ENCODE data around the gene TMEM119. TPM values are rescaled to one million over a fixed set of nuclear protein-coding genes. Genes with fewer than 3 reads are reported as not detected.
"Not testable (repeated sequence)": the region's sequence is repeated elsewhere in the genome, so short reads cannot be mapped to it uniquely, and the experiment has no call there.

Gene TMEM119
- total RNA-seq, 1 experiment from 2014 or later = not detected

DNA sequence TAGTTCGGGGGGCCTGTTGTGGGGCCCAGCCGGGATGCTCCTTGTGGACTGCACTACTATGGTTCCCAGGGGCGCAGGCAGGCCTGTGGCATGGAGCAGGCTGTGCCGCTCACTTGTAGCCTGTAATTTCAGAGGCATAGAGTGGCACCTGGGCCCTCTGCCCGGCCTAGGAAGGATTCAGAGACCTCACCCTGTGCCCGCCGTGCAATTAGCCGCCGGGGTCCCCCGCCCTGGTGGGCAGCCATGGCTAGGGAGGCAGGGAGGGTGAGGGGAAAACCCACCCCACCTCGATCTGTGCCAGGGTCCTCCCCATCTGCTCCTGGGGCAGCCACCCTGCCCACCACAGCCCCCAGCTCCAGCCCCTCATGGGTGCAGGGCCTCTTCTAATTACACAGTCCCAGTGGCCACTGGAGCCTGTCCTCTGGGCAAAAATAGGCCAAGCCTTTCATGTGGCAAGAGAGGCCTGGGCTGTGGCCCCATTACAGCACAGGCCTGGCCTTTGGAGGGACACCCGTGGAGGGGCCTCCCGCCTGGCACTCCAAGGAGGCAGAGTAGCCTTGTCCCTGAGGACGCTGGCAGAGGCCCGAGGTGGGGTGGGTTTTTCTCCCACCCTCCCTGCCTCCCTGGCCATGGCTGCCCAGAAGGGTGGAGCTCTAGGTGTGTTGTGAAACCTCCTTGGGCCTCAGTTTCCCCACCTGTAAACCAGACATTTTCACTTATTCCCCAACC, 5.3 kb upstream of the TMEM119 start:
- DNase-seq (ENCODE audit: low spot score) = no peak

- no peak for DNase-seq (ENCODE audit: low spot score)
These were observed 4.4 kb upstream of the TMEM119 start for GRCh38 chr12:108602209-108602705.

DNA sequence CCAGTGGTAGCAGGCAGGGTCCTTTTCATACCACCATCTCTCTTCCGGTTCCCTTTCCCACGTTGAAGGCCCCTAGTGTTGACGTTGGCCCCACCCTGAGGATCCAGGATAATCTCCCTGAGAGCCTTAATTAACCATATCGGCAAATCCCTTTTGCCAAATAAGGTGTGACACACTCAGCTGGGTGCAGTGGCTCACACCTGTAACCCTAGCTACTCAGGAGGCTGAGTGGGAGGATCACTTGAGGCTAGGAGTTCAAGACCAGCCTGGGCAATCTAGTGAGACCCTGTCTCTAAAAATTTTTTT, 2.8 kb upstream of the TMEM119 start:
- no peak for DNase-seq (ENCODE audit: low spot score)

DNA sequence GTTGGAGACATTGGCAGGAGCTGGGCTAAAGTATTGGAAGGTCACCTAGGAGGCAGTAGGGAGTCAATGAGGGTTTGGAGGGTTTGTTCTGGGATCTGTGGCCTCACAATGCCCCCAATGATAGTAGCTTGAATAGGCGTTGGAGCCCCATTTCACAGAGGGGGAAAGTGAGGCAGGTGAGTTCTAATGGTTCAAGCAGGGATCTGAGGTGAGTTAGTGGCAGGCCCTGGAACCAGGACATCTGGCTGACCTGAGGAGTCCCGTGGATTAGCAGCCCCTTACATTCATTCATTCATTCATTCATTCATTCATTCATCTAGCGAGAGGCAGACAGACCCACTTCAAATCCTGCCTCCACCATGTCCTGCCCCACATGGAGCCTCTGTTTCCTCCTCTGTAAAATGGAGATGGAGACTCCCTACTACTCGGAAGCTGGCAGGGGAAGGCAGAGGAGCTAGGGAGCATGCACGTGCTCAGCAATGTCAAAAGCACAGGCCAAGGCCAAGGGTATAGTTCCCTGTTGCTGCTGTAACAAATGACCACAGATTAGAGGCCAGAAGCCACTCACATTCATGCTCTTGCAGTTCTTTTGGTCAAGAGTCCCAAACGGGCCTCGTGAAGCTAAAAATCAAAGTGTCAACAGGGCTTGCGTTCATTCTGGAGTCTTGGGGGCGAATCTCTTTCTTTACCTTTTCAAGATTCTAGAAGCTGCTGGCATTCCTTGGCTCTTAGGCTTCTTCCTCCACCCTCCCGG, 2.2 kb upstream of the TMEM119 start:
- DNase-seq (ENCODE audit: low spot score) = no peak

- DNase-seq (ENCODE audit: low spot score) = no peak
These were observed 1.7 kb upstream of the TMEM119 start for GRCh38 chr12:108599541-108599940.

GRCh38 chr12:108598553-108599250, 818 bp upstream of the TMEM119 start:
- DNase-seq (ENCODE audit: low spot score) = no peak

DNA sequence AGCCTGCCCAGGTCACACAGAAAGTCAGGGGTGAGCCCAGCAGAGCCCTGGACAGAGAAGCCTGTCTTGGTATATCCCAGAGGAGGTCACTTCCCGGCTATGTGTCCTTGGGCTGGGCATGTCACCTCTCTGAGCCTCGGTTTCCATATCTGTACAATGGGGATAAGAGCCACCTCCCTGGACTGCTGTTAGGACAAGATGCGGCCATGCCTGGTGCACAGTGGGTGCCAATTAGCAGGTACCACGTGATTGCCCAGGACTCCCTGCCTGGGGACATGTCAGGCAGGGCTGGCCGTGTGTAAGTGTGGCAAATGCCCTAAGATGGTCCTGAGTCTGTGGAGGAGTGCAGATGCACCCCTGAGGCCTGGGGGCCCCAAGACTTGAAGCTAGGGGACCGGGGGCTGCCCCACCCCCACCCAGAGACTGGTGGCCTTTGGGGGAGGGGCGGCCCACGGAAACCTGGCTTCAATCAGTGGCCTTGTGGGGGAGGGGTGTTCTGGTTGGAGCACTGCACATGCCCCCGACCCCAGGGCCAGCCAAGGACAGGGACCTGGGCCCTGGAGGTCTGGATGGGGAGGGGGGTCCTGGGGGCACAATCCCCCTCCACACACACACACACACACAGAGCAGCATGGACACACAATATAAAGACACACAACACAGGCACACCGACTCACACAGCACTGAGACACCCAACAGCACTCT, 878 bp downstream of the TMEM119 start:
- no peak for DNase-seq (ENCODE audit: low spot score)

DNA sequence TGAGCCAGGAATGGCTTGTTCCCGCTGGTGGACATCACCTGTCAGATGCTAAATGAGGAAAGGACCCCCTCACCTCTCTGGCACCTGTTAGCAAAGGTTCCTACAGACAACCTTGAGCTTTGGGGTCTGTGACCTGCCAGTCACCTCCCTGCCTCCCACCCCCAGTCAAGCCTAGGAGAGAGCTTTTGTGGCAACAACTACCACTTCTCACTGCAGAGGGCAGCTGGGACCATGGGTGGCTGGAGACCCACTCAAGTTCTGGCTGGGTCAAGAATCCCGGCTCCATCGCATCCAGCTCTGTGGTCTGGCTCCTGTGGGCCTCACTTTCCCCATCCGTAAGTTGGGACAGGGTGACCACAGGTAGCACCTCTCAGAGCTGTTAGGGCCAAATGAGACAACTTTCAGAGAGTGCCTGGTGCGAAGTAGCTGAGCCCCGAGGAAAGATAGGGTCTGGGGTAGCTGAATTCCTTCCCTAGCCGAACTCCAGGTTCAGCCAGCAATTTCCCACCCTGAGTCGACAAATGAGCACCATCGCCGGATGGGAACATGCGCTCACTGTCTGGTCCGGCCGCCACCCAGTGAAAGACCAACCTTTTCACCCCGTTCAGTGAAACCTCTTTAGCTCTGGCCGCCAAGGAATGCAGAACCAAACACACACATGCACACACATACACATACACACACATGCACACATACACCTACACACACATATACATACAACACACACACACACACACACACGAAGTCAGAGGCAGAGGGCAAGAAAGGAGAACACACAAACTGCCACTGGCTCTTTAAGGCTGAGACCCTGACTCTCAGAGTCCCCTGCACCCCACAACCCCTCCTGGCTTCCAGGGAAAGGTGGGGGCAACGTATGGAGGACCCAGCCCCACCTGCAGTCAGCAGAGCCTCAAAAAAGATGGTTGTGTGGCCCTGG, 1.9 kb downstream of the TMEM119 start:
- DNase-seq (ENCODE audit: low spot score) = no peak

DNA sequence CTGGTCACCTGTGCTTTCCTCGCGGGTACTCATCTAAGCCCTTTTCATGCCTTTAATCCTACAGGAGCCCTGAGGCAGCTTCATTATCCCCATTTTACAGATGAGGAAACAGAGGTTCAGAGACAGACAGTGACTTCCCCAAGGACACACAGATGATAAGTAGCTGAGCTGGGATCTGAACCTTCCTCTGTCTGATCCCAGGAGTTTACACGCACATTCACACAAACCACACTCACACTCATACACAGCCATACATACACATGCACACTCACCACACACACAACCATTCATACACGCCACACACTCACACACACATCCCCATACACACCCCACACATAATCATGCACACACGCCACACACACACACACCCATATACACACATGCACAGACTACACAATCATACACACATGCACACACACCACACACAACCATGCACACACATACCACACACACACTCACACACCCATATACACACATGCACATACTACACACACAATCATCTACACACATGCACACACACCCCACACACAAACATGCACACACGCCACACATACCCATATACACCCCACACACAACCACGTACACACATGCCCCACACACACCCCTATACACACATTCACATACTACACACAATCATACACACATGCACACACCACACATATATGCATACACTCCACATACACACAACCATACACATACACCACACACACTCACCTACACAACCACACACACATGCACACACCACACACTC, 2.7 kb downstream of the TMEM119 start:
- DNase-seq (ENCODE audit: low spot score) = no peak

- DNase-seq (ENCODE audit: low spot score) = no peak
These were observed 3.5 kb downstream of the TMEM119 start for GRCh38 chr12:108594323-108594903.

DNA sequence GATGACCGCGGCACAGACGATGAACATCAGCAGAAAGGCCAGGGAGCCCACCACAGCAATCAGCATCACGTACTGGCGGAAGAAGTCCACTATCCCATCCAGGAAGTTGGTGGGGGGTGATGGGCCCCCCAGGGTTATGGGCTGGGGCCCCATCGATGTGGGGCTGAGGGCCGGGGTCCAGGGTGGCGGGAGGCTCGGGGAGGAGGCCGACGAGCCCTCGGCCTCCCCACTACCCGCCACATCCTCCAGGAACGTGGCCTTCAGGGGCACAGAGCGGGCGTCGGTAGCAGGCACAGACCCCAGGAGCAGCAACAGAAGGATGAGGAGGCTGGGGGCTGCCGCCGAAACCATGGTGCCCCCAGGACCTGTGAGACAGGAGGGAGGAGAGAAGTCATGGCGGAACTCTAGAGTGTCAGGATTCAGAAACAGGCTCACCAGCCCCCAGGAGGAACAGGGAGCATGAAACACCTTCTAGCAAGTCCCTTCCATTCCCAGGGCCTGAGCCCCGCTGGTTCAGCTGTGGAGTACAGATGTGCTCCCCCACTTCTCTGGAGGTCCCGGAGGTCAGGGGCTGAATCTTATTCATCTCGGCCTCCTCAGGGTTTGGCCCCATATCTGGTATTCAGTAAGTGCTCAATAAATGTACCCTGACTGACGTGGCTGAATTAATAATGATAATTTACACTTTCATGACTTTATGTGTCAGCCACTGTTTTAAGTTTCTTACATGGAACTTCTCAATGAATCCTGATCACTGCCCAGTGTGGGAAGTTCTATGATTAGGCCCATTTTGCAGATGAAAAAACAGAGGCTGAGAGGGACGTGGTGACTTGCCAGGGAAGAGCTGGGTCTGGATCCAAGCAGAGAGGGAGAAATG, 5.6 kb downstream of the TMEM119 start:
- DNase-seq (ENCODE audit: low spot score) = no peak

DNA sequence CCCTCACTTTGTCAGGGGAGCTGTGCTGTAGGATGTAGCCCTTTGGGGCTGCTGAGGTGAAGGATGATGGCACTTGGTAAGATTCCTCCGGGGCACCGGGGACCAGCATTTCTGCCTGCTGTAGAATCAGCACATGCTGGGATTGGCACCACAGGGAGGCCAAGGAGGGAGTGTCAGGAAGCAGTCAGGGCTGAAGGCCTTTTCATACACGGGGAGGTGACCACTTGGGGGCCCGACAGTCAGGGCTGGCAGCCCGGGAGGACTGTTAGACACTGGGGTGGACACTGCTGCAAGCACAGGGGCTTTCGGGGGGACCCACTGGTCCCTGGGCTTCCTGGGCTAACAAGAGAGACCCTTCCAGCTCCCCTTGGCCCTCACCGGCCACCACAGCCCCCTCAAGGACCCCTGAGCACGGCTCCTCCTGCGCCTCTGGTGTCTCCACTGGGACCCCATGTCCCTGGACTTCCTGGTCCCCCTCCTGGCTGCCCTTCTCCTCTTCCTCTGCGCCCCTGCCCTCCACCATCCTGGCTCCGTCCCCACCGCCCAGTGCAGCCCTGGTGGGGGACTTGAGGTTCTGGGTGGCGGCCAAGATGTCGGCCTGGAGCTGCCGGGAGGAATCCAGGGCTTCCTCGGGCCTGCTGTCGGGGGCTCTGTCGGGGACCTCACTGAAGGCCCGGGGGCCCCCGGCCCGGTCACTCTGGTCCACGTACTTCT, 6.5 kb downstream of the TMEM119 start:
- DNase-seq (ENCODE audit: low spot score) = no peak

GRCh38 chr12:108590463-108590862, 7.4 kb downstream of the TMEM119 start:
- not testable (repeated sequence) for DNase-seq (ENCODE audit: low spot score)

DNA sequence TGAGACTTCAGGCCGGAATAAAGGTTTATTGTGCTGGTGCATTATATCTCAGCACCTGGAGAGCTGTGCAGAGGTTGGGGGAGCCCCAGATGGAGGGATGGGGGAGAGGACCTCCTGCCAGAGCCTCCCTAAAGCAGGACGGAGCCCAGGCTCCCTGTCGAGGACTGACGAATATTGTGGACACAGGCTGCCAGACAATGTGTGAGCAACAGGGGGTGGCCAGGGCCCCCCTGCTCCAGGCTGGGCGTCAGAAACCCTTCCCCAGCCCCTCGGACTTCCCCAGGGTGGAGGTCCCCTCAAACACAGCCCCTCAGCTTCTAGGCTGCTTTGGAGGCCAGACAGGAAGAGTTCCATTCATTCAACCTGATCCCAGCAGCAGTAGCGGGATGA, 8.0 kb downstream of the TMEM119 start:
- DNase-seq (ENCODE audit: low spot score) = no peak

- DNase-seq (ENCODE audit: low spot score) = no peak
These were observed 8.7 kb downstream of the TMEM119 start for GRCh38 chr12:108589028-108589839.

- no peak for DNase-seq (ENCODE audit: low spot score)
These were observed 10.1 kb downstream of the TMEM119 start for GRCh38 chr12:108587826-108588225.

DNA sequence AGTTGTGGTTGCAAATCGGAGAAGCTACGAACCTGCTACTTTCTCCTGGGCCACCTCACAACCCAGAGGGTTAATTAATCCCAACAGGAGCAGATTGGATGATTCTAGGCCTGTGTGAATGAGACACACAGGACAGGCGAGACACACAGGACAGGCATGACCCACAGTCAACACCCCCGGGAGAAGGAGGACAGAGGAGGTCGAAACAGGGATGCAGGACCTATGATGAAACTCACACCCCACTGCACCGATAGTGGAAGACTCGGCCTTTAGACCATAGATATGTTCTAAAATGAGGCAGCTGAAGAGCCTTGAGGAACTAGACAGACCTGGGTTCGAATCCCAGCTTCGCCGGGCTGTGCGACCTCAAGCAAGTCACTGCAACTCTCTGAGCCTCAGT, 11.6 kb downstream of the TMEM119 start:
- DNase-seq (ENCODE audit: low spot score) = no peak

All from HT-29 (cell line).